HepG2 (cell line): ENCODE measurements around the gene ZNF581. TPM values are rescaled to one million over a fixed set of nuclear protein-coding genes. Genes with fewer than 3 reads are reported as not detected.

Experiments
- IRX3 ChIP-seq: sonication (generic); formaldehyde crosslinking; IDR thresholded peaks from 2 replicates; pipeline ENCODE4 v1.8.1; 2023; ENCODE audit warnings: mild to moderate bottlenecking, low read depth, missing genetic modification reagents, borderline replicate concordance
- MAZ ChIP-seq, 2 experiments: sonication (generic) in 1 of 2; formaldehyde crosslinking in 1 of 2; IDR thresholded peaks; 2 replicates each; pipeline versions ENCODE4 v1.5.0 to v1.6.1; 2012 to 2020; ENCODE audit warnings: low read depth in 2 of 2, mild to moderate bottlenecking in 2 of 2, borderline replicate concordance in 1 of 2, improper control_type of control experiment in 1 of 2, low read length in 1 of 2, missing genetic modification reagents in 1 of 2, moderate library complexity in 1 of 2
- PHF20 ChIP-seq: sonication (generic); formaldehyde crosslinking; IDR thresholded peaks from 2 replicates; pipeline ENCODE4 v1.5.0; 2020; ENCODE audit warnings: mild to moderate bottlenecking, missing genetic modification reagents
- RERE ChIP-seq: IDR thresholded peaks from 2 replicates; pipeline ENCODE4 v1.6.1; 2016; ENCODE audit warnings: low read depth, missing genetic modification reagents, missing compliant biosample characterization
- TARDBP ChIP-seq: sonication (generic); formaldehyde crosslinking; IDR thresholded peaks from 2 replicates; pipeline ENCODE4 v1.8.0; 2022; ENCODE audit warnings: mild to moderate bottlenecking, missing genetic modification reagents
- ZBTB38 ChIP-seq: sonication (generic); formaldehyde crosslinking; IDR thresholded peaks from 2 replicates; pipeline ENCODE4 v1.5.1; 2020; ENCODE audit warnings: mild to moderate bottlenecking, missing genetic modification reagents
- ZFP90 ChIP-seq: sonication (generic); formaldehyde crosslinking; IDR thresholded peaks from 2 replicates; pipeline ENCODE4 v1.8.0; 2022; ENCODE audit warnings: missing genetic modification reagents, mild to moderate bottlenecking, inconsistent platforms, borderline replicate concordance
- ZNF235 ChIP-seq: sonication (generic); formaldehyde crosslinking; IDR thresholded peaks from 2 replicates; pipeline ENCODE4 v1.8.1; 2023; ENCODE audit warnings: mild to moderate bottlenecking, missing genetic modification reagents, borderline replicate concordance
- ZNF33A ChIP-seq: sonication (generic); formaldehyde crosslinking; IDR thresholded peaks from 2 replicates; pipeline ENCODE4 v1.5.1; 2020; ENCODE audit warnings: missing genetic modification reagents, mild to moderate bottlenecking, moderate library complexity, borderline replicate concordance
- ZNF382 ChIP-seq: sonication (generic); formaldehyde crosslinking; IDR thresholded peaks from 2 replicates; pipeline ENCODE4 v1.5.0; 2020; ENCODE audit warnings: missing genetic modification reagents, mild to moderate bottlenecking, borderline replicate concordance
- ZNF501 ChIP-seq: sonication (generic); formaldehyde crosslinking; IDR thresholded peaks from 2 replicates; pipeline ENCODE4 v1.5.1; 2020; ENCODE audit warnings: mild to moderate bottlenecking, moderate library complexity, missing genetic modification reagents
- ZNF737 ChIP-seq: sonication (generic); formaldehyde crosslinking; IDR thresholded peaks from 2 replicates; pipeline ENCODE4 v1.5.0; 2020; ENCODE audit warnings: missing genetic modification reagents, mild to moderate bottlenecking, borderline replicate concordance
- polyA plus RNA-seq, 8 experiments: library from polyadenylated mRNA; depleted of rRNA in 3 of 8; stranded (reverse) in 7 of 8; unstranded in 1 of 8; fragments of >200 nt; fragmentation: Illumina TruSeq in 4 of 8; extraction: Trizol in 4 of 8; gene quantifications; 2 replicates each; pipeline versions ENCODE4 v1.2.1 to v1.2.3, GENCODE V29; 2011 to 2016; ENCODE audit warnings: low read depth in 4 of 8, missing spikeins in 1 of 8, mixed read lengths in 1 of 8; ENCODE audit not compliant: insufficient read depth in 1 of 8
- total RNA-seq, 5 experiments: library from RNA; depleted of rRNA; stranded (reverse); fragments of >200 nt; fragmentation: Illumina TruSeq; extraction: Trizol; gene quantifications; 2 replicates each; pipeline ENCODE4 v1.2.3, GENCODE V29; 2016; ENCODE audit warnings: low read depth in 1 of 5
- TF ChIP-seq, protein P1 (sequence below): sonication (generic); formaldehyde crosslinking; IDR thresholded peaks from 2 replicates; pipeline ENCODE4 v1.4.0; 2020; ENCODE audit warnings: missing genetic modification reagents
- TF ChIP-seq, protein P2 (sequence below): sonication (generic); formaldehyde crosslinking; IDR thresholded peaks from 2 replicates; pipeline ENCODE4 v1.4.0; 2020; ENCODE audit warnings: missing genetic modification reagents

The ZNF581 gene
- total and polyA plus RNA-seq, 2 of the 13 experiments (the other 11 are each of a cell fraction or from before 2014, with no cell fraction given) = 19.6 to 49.5 TPM

DNA sequence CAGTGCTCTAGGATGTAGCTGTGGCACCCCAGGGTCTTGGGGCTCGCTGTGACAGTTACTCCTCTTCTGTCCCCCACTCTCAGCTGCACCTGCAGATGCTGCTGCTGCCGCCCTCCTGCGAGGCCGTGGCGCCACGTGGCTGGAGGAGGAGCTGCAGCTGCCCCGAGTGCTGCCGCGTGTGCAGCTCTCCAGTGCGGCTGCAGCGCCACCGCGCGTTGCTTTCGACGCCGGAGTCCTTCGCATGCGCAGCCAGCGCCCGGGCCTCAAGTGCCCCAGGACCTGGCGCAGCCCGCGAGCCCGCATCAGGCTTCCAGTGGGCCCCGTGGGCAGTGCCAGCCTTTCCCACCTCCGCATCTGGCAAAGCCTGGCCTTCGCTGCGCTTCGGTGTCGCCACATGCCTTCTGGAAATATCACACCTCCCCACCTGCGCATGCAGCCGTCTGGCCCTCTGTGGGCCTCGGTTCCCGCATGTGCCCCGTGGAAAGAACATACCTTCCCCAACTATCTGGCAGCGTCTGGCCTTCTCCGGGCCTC lies 3.3 kb upstream of the ZNF581 start (continued):
- TF ChIP-seq, protein P1, sequence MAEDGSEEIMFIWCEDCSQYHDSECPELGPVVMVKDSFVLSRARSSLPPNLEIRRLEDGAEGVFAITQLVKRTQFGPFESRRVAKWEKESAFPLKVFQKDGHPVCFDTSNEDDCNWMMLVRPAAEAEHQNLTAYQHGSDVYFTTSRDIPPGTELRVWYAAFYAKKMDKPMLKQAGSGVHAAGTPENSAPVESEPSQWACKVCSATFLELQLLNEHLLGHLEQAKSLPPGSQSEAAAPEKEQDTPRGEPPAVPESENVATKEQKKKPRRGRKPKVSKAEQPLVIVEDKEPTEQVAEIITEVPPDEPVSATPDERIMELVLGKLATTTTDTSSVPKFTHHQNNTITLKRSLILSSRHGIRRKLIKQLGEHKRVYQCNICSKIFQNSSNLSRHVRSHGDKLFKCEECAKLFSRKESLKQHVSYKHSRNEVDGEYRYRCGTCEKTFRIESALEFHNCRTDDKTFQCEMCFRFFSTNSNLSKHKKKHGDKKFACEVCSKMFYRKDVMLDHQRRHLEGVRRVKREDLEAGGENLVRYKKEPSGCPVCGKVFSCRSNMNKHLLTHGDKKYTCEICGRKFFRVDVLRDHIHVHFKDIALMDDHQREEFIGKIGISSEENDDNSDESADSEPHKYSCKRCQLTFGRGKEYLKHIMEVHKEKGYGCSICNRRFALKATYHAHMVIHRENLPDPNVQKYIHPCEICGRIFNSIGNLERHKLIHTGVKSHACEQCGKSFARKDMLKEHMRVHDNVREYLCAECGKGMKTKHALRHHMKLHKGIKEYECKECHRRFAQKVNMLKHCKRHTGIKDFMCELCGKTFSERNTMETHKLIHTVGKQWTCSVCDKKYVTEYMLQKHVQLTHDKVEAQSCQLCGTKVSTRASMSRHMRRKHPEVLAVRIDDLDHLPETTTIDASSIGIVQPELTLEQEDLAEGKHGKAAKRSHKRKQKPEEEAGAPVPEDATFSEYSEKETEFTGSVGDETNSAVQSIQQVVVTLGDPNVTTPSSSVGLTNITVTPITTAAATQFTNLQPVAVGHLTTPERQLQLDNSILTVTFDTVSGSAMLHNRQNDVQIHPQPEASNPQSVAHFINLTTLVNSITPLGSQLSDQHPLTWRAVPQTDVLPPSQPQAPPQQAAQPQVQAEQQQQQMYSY (CRISPR knock-in tag) = no peak
- TF ChIP-seq MAZ (IDR thresholded peaks at IDR 0.05; ENCODE audit: borderline replicate concordance, low read depth, low read length) (no peak), MAZ (CRISPR knock-in tag; IDR thresholded peaks at IDR 0.05; ENCODE audit: low read depth) (no peak), ZNF382 (CRISPR knock-in tag) (no peak), ZNF737 (CRISPR knock-in tag) (no peak), ZBTB38 (CRISPR knock-in tag) (peak; percentile 95), TARDBP (CRISPR knock-in tag) (0 out of 2 replicates have a peak, but pooled peaks have one; percentile 25), ZNF501 (CRISPR knock-in tag) (peak; percentile 22; the same call in 1 of the 2 replicates), RERE (no peak), ZNF235 (CRISPR knock-in tag) (0 out of 2 replicates have a peak, but pooled peaks have one; percentile 61), IRX3 (CRISPR knock-in tag) (no peak), ZNF33A (CRISPR knock-in tag) (no peak), ZFP90 (CRISPR knock-in tag) (no peak), PHF20 (CRISPR knock-in tag) (no peak)
- TF ChIP-seq, protein P2, sequence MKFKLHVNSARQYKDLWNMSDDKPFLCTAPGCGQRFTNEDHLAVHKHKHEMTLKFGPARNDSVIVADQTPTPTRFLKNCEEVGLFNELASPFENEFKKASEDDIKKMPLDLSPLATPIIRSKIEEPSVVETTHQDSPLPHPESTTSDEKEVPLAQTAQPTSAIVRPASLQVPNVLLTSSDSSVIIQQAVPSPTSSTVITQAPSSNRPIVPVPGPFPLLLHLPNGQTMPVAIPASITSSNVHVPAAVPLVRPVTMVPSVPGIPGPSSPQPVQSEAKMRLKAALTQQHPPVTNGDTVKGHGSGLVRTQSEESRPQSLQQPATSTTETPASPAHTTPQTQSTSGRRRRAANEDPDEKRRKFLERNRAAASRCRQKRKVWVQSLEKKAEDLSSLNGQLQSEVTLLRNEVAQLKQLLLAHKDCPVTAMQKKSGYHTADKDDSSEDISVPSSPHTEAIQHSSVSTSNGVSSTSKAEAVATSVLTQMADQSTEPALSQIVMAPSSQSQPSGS (CRISPR knock-in tag) = no peak
